DMS114 treated with DMSO at 0.1 percent for 48 hours (cell line): Measurements from ENCODE around the gene KCNN1.
"Not testable (repeated sequence)": the region's sequence is repeated elsewhere in the genome, so short reads cannot be mapped to it uniquely, and the experiment has no call there.

Experiments used
- DNase-seq: peaks from one replicate; lab custom pipeline; 2025; ENCODE audit not compliant: unreplicated experiment; lab: John Stamatoyannopoulos, UW

Gene KCNN1

DNA sequence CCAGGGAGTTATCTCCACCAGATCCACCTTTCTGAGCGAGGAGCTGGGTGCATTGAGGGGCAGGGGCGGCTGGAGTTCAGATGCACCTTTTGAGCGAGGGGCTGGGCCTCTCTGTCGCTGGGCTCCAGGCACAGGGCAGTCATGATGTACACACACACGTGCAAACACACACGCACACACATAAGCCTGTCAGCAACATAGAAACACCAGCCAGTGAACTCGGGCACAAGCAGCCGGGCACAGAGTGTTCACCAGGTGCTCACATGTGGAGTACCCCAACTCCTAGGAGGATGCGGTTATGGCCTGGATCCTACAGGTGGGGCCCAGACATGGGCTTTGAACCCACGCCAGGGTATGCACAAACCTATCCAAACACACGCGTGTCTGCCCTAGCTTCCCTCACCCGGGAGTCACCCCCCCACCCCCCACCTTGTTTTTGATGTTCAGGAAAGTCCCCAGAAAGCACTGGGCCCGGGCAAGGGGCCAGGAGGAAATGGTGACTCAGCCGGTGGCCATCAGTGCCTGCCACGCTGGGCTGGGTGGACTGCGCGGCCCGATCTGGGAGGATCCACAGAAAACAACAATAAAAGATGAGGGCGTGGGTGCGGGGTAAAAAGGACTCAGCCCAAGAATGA lies 54.3 kb downstream of the KCNN1 start:
- no peak for DNase-seq

DNA sequence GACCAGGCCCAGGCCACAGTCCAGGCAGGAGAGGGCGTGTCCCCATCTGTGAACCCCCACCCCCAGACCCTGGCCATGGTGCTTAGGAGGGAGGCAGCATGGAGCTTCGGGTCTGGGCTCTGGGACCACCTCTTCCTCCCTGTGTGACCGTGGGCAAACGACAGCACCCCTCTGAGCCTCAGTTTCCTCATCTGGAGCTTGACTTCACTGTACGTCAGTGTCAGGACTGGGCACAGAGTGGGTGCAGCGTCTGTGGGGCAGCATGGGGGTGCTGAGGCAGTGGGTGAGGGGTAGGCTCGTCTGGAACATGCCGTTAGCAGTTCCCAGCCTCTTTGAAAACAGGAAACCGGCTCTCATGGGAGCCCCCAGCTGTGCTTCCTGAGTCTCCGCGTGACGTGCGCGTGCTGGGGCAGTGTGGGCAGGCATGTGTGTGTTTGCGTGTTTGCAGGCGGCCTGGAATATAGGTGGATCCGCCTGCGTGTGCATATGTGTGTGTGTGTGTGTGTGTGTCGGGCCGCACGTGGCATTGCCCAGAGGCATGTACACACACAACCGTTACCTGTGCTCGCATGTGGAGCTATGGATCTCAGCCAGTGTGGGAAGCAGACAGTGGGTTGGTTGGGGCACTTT lies 56.8 kb downstream of the KCNN1 start:
- no peak for DNase-seq

DNA sequence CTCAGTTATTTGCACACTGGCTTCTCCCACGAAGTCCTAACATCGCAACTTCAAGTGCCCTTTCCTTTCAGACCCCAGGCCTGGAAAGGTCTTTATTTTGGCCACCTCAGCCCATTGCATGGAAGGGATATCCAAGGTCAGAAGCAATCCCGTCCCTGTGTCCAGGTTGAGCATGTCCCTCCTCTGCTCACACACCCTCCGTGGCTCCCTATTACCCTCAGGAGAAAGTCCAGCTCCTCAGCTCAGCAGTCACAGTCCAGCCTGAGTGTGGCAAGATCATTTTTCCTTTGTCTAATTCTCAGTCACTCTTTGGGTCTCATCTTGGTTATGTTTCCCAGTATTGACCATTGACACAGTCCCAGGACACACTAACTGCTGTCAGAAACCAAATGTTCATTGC lies 60.2 kb downstream of the KCNN1 start:
- no peak for DNase-seq

DNA sequence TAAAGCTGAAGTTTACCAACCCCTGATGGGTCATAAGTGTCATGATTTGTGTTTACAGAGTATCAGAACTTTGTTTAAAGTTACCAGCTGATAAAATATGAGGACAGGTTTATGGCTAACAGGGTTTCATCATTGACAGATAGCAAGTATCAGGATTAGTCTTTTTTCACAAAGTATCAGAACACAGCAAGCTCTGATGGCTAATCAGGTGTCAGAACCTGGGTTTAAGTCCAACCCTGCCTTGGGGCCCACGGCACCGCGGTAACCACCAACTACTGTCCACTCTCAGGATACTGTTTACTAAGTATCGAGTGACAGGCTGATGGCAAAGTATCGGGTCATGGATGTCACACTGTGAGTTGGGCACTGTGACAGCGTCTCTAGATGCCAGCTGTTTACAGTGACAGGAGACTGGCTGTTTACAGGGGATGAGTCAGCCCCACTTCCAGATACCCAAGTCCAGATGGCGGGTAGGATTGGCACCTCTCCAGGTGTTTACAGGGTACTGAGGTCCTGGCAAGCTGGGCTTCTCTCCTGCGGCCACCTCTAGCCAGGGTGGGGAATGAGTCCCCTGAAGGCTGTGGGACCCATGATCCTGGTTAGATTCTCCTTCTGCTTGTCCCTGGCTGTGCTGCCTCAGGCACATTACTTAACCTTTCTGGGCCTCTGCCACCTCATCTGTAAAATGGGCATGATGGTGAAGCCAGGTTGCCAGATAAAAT lies 62.9 kb downstream of the KCNN1 start:
- DNase-seq = no peak

DNA sequence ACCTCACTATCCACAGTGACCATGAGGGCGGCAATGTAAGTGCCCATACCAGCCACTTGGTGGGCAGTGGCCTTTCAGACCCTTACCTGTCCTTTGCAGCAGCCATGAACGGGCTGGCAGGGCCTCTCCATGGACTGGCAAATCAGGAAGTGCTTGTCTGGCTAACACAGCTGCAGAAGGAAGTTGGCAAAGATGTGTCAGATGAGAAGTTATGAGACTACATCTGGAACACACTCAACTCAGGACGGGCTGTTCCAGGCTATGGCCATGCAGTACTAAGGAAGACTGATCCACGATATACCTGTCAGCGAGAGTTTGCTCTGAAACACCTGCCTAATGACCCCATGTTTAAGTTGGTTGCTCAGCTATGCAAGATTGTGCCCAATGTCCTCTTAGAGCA lies 64.5 kb downstream of the KCNN1 start:
- DNase-seq = not testable (repeated sequence)

DNA sequence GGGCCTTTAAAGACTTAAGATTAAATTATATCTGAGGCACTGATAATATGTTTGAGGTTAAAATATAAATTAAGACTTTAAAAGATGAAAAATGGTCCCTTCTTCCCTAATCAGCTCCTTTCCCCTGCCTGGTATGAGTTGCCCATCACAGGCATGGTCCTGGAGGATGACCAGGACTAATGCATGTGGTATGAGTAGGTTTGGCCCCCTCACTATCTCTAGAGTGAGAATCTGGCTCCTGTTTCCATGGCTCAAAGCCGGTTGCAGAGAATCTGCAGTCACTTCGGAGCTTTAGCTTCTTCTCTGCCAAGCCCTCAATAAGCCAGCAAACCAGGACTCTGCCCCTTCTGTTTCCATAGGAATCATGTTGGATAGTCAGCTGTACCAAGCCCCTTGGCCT lies 65.2 kb downstream of the KCNN1 start:
- not testable (repeated sequence) for DNase-seq

DNA sequence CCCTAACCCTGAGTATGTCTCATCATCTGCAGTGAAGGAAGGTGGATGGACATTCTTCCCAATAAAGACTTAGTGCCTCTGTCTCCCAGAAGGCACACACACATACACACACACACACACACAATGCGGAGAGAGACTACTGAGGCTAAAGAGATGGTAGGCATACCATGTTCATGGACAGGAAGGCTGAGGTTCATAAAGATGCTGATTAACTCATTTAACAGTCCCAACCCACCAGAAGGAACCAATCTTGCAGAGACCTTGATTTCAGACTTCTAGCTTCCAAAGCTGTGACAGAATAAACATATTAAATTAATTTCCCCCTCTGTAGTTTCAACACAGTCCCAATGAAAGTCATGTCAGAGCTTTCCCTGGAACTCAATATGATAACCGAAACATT lies 74.1 kb downstream of the KCNN1 start:
- DNase-seq = no peak

DNA sequence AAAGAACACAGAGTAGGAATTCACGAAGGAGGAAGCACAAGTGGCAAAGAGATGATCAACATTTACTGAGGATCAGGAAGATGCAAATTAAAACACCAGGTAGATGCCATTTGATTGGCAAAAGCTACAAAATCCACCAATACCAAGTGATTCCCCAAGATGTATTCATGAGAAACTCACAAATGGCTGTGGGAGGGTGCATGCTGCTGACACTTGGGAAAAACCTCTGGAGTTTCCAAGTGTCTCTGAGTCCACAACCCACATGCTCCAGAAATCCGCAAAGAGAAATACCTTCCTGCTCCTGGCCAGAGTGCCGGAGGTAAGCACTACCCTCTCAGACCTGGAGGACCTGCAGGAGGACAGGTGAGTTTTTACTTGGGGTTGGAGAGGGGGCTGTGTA lies 76.8 kb downstream of the KCNN1 start:
- no peak for DNase-seq

DNA sequence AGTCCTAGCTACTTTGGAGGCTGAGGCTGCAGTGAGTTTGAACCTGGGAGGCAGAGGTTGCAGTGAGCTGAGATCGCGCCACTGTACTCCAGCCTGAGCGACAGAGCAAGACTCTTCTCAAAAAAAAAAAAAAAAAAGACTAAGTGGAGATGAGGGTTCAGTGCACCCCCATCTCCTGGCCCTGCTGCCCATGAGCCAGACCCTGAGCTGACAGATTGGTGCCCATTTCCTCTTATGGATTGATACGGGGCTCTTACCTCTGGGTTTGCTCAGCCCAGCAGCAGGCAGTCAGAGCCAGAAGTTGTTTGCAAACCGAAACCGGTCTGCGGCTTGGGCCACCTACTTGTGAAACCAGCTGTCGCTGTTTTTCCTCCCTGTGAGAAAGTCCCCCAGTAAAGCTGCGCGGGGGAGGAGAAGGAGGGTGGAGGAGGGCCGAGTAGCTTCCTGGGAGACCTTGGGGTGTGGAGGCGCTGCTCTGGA lies 78.0 kb downstream of the KCNN1 start:
- no peak for DNase-seq

DNA sequence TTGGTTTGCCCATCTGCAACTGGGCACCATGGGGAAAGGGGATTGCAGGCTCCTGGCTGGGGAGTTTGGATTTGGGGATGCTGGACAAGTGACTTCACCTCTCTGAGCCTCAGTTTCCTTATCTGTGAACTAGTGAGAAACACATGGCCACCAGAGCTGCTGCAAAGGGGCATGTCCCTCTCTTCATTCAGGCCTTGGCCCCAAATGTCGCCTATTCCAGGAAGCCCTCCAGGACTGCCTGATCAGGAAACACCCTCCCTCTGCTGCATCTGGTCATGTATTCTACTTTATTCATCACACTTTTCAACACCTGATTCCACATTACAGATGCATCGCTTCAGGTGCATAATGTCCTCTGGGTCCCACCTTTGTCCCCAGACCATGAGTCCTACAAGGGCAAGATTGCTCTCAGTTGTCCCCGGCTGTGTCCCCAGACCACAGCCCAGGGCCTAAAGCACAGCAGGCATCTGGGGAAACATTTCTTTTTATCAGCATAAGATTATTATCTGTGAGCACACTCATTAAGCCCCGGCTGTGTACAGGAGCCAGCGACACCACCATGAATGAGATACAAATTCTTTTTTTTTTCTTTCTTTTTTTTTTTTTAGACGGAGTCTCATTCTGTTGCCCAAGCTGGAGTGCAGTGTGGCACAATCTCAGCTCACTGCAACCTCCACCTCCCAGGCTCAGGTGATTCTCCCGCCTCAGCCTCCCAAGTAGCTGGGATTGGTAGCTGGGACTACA lies 78.6 kb downstream of the KCNN1 start:
- no peak for DNase-seq

DNA sequence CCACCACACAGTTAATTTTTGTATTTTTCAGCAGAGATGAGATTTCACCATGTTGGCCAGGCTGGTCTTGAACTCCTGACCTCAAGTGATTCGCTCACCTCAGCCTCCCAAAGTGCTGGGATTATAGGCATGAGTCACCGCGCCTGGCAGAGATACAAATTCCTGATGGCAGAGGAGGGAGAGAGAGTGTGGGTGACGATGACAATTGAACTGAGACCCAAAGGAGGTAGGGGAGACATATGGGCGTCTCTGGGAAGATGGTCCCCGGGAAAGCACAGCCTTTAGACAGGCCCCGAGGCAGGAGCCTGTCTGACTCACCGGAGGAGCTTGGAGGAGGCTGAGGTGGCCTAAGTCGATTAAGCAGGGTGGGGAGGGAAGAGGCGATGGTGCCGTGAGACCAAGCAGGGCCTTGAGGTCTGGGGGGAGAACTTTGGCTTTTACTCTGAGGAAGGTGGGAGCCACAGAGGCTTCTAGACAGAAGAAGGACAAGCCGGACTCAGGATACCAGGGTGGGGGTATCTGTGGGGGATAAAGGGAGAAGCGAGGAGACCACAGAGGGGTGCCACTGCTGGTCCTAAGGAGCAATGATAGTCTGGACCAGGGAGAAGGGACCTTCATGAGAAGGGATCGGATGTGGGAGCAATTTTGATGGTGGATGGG lies 79.3 kb downstream of the KCNN1 start:
- no peak for DNase-seq

DNA sequence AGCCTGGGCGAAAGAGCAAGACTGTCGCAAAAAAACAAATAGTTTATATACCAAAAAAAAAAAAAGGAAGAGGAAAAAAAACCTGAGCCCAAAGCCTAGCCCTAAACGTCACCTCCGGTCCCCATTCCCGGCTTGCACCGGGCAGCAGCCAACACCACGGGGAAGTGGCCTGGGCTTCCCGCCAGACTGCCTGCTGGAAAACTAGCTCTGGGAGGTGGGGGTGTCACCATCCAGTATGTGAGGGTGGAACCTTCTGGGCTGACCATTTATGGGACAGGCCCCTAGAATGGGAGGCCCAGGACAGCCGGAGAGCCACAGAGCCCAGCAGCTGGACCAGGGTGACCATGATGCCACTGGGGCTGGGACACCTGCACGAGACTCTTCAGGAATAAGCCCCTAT lies 82.5 kb downstream of the KCNN1 start:
- no peak for DNase-seq
